Activated CD4-positive, CD25-positive, alpha-beta regulatory T cell treated with anti-CD3 and anti-CD28 coated beads, Interleukin-2, amount 50 U/mL, for 24 hours (primary cell): ENCODE measurements around the gene C1D.
"Not testable (repeated sequence)": the region's sequence is repeated elsewhere in the genome, so short reads cannot be mapped to it uniquely, and the experiment has no call there.

Experiments
- ATAC-seq, 2 donors: fragments of 150-1000 bp; cut with Tn5 transposase; one replicate each; pipeline ENCODE4 v1.10.0; 2021; ENCODE audit warnings: mild to moderate bottlenecking in 1 of 2, moderate library complexity in 1 of 2

Gene C1D

GRCh38 chr2:67997903-67998302, 64.9 kb downstream of the C1D start:
- ATAC-seq: no peak

DNA sequence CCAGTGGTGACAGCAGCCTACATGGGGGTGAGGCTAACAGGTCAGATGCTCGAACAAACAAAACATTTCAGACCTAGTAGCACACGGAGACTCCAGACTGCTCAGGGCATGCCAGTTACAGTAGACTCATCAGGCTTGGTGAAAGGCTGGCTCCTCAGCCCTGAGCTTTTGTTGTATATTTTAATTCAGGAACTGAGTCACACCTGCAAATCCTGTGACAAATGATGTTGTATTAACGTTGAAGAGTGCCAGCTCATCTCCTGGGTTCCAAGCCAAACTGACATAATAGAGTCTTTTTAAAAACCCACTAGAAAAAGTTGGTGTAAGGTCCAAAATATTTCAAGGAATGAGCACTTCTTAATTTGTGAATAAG, 65.3 kb downstream of the C1D start:
- ATAC-seq: no peak

GRCh38 chr2:67996772-67997527, 65.9 kb downstream of the C1D start:
- ATAC-seq: no peak

DNA sequence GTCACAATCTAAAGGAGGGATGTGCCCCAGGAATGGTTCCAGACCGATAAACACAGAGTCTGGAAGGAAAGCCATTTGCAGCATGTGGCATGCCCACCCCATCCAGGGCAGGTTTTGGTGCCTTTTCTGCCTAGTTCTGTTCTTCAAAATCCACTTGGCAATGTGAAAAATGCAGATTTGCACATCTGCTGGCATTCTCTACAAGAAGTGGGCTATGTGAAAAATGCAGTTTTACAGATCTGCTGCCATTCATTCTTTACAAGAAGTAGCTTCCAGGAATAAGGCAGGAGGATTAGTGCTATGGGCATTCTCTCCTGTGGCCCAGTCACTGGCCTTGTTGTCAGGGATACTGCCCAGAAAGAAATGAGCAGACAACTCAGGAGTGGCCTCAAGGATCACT, 68.1 kb downstream of the C1D start:
- no peak for ATAC-seq

DNA sequence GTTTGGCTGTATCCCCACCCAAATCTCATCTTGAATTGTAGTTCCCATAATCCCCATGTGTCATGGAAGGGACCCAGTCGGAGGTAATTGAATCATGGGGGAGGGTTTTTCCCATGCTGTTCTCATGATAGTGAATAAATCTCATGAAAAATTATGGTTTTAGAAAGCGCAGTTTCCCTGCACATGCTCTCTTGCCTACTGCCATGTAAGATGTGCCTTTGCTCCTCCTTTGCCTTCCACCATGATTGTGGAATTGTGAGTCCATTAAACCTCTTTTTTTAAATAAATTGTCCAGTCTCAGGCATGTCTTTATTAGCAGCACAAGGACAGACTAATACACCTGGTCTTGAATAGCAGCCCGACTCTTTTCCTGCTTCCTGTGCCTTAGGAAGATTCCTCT, 68.7 kb downstream of the C1D start:
- ATAC-seq: not testable (repeated sequence)

DNA sequence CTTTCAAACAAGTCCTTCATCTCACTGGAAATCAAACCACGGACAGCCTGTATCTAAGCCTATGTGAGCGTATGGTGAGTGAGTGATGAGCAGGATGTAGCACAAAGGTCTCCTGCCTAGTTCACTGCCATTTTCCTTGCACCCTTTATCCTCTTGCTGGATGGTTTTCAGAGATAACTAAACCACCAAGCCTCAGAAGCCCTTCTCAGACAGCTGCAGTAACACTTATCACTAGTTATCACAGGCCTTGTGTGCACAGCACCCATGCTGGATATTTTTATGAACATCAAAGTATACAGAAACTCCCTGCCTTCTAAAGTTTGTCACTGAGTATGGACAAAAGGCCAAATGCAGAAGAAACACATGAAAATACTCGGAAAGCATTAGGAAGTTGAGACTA, 69.5 kb downstream of the C1D start:
- no peak for ATAC-seq

- no peak for ATAC-seq
These were observed 71.3 kb downstream of the C1D start for GRCh38 chr2:67991456-67991855.
